SJCRH30 (cell line): ENCODE results near the gene MDM4. TPM values are rescaled to one million over a fixed set of nuclear protein-coding genes. Genes with fewer than 3 reads are reported as not detected.
A peak's percentile ranks its signal among the peaks of the same experiment; 100 is the strongest.
"Not testable (repeated sequence)": the region's sequence is repeated elsewhere in the genome, so short reads cannot be mapped to it uniquely, and the experiment has no call there.

Experiments used
- DNase-seq, 2 experiments: peaks; one replicate each; pipeline ENCODE4 v3.0.0-alpha.2; 2015 to 2020
- H3K27ac ChIP-seq: fragments of 250-450 bp; sonication (Bioruptor Pico); 2 replicates; pipeline ENCODE4 v1.5.1; 2020; ENCODE audit warnings: mild to moderate bottlenecking, moderate library complexity
- H3K27me3 ChIP-seq: fragments of 250-450 bp; sonication (Bioruptor Pico); 2 replicates; pipeline ENCODE4 v1.5.1; 2020; ENCODE audit warnings: mild to moderate bottlenecking, moderate library complexity
- H3K36me3 ChIP-seq: fragments of 250-450 bp; sonication (Bioruptor Pico); 2 replicates; pipeline ENCODE4 v1.5.1; 2020; ENCODE audit warnings: mild to moderate bottlenecking, moderate library complexity
- H3K4me1 ChIP-seq: fragments of 250-450 bp; sonication (Bioruptor Pico); 2 replicates; pipeline ENCODE4 v1.5.1; 2020; ENCODE audit warnings: mild to moderate bottlenecking, moderate library complexity
- H3K4me3 ChIP-seq: fragments of 250-450 bp; sonication (Bioruptor Pico); 2 replicates; pipeline ENCODE4 v1.5.1; 2020; ENCODE audit warnings: mild to moderate bottlenecking, moderate library complexity
- H3K9me3 ChIP-seq: fragments of 250-450 bp; sonication (Bioruptor Pico); replicated peaks from 2 replicates; pipeline ENCODE4 v1.5.1; 2020; ENCODE audit warnings: mild to moderate bottlenecking, moderate library complexity
- total RNA-seq: library from RNA; depleted of rRNA; stranded (reverse); fragments of >200 nt; shearing (Covaris generic); gene quantifications from 2 replicates; pipeline ENCODE4 v1.2.3, GENCODE V29; 2014

Gene MDM4
- total RNA-seq, 1 experiment from 2014 or later = 41.2 TPM

GRCh38 chr1:204517382-204517781 is 1.2 kb downstream of the MDM4 start:
- not testable (repeated sequence) for H3K4me3 ChIP-seq, H3K9me3 ChIP-seq, H3K27ac ChIP-seq, H3K36me3 ChIP-seq, H3K27me3 ChIP-seq, DNase-seq
- H3K4me1 ChIP-seq = peaks cover 22% of the 10 kb centered on the region

DNA sequence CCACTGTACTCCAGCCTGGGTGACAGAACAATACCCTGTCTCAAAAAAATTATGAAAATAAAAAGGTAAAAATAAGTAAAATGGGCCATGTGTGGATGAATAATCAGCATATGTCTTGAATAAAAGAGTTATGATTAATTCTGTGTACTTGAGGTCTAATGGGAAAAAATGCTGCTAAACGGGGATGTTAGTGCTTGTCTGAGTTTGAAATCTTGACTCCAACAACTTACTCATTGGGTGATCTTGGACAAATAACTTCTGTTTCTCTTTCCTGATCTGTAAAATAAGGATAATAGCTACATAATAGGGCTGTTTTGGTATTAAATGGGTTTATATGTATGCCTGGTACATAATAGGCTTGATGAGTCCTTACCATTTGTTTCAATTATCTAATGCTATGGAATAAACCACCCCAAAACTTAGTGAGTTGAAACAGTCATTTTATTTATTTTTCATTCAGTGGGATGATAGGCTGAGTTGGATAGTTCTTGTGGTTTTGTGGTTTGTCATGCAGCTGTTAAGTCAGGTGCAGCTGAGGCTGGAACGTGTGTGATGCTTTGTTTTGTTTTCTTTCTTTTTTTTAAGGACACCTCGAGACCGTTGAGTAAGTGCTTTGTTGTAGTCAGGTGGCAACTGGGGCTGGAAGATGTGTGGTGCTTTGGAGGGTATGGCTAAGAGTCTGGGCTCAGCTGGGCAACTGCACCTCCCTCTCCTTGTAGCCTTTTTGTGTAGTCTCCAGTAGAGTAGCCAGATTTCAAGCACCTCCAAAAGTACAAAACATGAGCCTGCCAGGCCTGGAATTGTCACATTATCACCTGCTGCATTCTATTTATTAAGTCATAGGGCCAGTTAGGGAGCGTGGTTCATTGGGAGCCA is 4.9 kb downstream of the MDM4 start:
- H3K9me3 ChIP-seq = no peaks in the 10 kb centered on the region
- H3K4me3 ChIP-seq = no peak overlapping the region
- DNase-seq = peak; percentile 72 to 93
- H3K36me3 ChIP-seq = peaks cover 39% of the 10 kb centered on the region
- no peaks in the 10 kb centered on the region for H3K27me3 ChIP-seq
- peaks cover 18% of the 10 kb centered on the region for H3K4me1 ChIP-seq
- peak overlapping the region; percentile 19 for H3K27ac ChIP-seq

- not testable (repeated sequence) for DNase-seq, H3K9me3 ChIP-seq, H3K27me3 ChIP-seq, H3K4me3 ChIP-seq
- Histone ChIP-seq H3K36me3 (peaks cover 48% of the 10 kb centered on the region), H3K27ac (peak overlapping the region; percentile 19; the same call in 1 of the 2 replicates), H3K4me1 (peaks cover 18% of the 10 kb centered on the region)
Observed at GRCh38 chr1:204521941-204522521, 5.8 kb downstream of the MDM4 start.

GRCh38 chr1:204523605-204524215 is 7.5 kb downstream of the MDM4 start:
- H3K36me3 ChIP-seq = peaks cover 56% of the 10 kb centered on the region
- H3K4me3 ChIP-seq = no peak overlapping the region
- no peak overlapping the region for H3K27ac ChIP-seq
- no peaks in the 10 kb centered on the region for H3K9me3 ChIP-seq
- H3K4me1 ChIP-seq = peaks cover 18% of the 10 kb centered on the region
- H3K27me3 ChIP-seq = no peaks in the 10 kb centered on the region
- no peak for DNase-seq

DNA sequence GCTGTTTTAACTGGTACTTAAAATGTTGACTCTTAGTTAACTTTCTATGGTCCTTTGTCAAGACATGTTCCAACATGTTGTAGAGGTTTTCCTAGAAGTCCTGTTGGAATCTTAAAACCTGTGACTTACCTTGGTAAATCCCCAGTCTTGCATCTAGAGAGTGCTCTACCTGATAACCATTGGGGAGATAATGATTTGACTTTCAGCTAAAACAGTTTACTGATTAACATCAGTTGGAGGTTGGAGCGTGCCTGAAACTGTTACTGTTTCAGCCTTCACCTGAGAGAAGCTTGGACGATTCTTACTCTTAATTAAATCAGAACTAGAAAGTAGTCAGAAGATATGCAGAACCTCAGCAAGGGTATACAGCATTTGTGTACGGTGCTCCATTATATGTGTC is 8.8 kb downstream of the MDM4 start:
- H3K36me3 ChIP-seq = peaks cover 67% of the 10 kb centered on the region

GRCh38 chr1:204528241-204528640 is 12.0 kb downstream of the MDM4 start:
- Histone ChIP-seq H3K9me3 (no peaks in the 10 kb centered on the region), H3K4me3 (no peak overlapping the region), H3K27ac (no peak overlapping the region), H3K36me3 (peaks cover 91% of the 10 kb centered on the region), H3K27me3 (no peaks in the 10 kb centered on the region), H3K4me1 (no peaks in the 10 kb centered on the region)
- no peak for DNase-seq

More for the DNA sequence above, 8.8 kb downstream of the MDM4 start:
- no peaks in the 10 kb centered on the region for H3K9me3 ChIP-seq
- peaks cover 18% of the 10 kb centered on the region for H3K4me1 ChIP-seq
- no peak for DNase-seq
- no peaks in the 10 kb centered on the region for H3K27me3 ChIP-seq
- no peak overlapping the region for H3K27ac ChIP-seq
- H3K4me3 ChIP-seq = no peak overlapping the region

DNA sequence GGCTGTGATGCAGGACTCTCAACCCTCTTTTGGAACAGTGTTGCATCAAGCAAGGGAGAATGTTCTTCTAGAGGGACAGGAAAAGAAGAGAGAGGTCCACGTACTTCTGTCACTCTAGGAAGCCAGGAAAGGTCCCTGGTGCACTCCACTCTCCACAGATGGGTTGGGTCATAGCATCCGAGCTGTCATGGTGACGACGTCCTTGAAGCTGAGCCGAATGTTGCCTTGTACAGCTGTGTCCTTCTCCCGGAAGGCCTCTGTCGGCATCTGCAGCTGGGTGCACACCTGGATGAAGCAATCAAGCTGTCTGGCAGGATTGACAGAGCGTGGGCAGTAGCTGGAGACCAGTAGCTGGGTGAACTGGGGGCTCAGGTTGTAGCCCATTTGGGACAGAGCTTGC is 12.5 kb downstream of the MDM4 start:
- H3K27ac ChIP-seq = no peak overlapping the region
- H3K9me3 ChIP-seq = no peaks in the 10 kb centered on the region
- no peak for DNase-seq
- no peaks in the 10 kb centered on the region for H3K4me1 ChIP-seq
- H3K27me3 ChIP-seq = no peaks in the 10 kb centered on the region
- no peak overlapping the region for H3K4me3 ChIP-seq
- peaks cover 88% of the 10 kb centered on the region for H3K36me3 ChIP-seq

GRCh38 chr1:204529371-204529895 is 13.2 kb downstream of the MDM4 start:
- no peaks in the 10 kb centered on the region for H3K4me1 ChIP-seq
- no peaks in the 10 kb centered on the region for H3K27me3 ChIP-seq
- H3K27ac ChIP-seq = no peak overlapping the region
- H3K36me3 ChIP-seq = peaks cover 88% of the 10 kb centered on the region
- no peak overlapping the region for H3K4me3 ChIP-seq
- DNase-seq = no peak
- H3K9me3 ChIP-seq = no peaks in the 10 kb centered on the region

DNA sequence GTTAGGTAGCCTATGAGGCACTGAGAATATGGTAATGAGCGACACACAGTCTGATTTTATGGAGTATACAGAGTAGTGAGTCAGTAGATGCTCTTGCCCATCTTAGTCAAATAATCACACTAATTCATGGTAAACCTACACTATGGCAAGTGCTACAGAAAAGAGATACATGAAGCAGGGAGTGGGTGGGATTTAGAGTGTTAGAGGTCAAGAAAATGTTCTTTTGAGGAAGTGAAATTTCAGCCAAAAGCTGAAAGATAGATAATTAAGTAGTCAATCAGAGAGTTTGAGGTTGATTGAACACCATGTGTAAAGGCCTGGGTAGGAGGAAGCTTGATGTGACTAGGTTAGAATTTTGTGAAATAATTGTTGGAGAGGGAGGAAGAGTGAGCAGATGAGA is 14.7 kb downstream of the MDM4 start:
- no peaks in the 10 kb centered on the region for H3K9me3 ChIP-seq
- no peak for DNase-seq
- no peak overlapping the region for H3K4me3 ChIP-seq
- peaks cover 87% of the 10 kb centered on the region for H3K36me3 ChIP-seq
- H3K27me3 ChIP-seq = no peaks in the 10 kb centered on the region
- no peak overlapping the region for H3K27ac ChIP-seq
- H3K4me1 ChIP-seq = no peaks in the 10 kb centered on the region

DNA sequence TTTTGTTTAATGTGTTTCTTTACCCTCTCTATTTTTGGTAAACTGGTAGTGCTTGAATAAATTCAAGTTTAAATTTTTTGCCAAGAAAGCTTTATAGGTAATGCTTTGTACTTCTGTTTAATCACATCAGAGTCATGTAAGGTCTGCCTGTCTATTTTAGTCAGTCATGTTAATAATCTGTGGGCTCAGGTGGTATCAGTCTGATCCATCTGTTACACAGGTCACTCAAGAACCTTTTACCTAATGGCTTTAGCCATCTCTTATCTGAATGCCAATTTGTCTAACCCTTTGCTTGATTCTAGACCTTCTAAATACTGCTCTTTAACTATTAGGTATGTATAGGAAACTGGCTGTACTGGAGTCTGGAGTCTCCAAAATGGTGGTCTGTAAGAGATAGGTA is 16.6 kb downstream of the MDM4 start:
- Histone ChIP-seq H3K4me1 (no peaks in the 10 kb centered on the region), H3K27me3 (no peaks in the 10 kb centered on the region), H3K9me3 (no peaks in the 10 kb centered on the region), H3K36me3 (peaks cover 84% of the 10 kb centered on the region), H3K27ac (no peak overlapping the region), H3K4me3 (no peak overlapping the region)
- no peak for DNase-seq

- H3K36me3 ChIP-seq = peaks cover 91% of the 10 kb centered on the region
- no peak overlapping the region for H3K27ac ChIP-seq
- H3K4me3 ChIP-seq = no peak overlapping the region
- H3K9me3 ChIP-seq = no peaks in the 10 kb centered on the region
- H3K27me3 ChIP-seq = no peaks in the 10 kb centered on the region
- DNase-seq = no peak
- no peaks in the 10 kb centered on the region for H3K4me1 ChIP-seq
Observed at GRCh38 chr1:204541626-204542025, 25.4 kb downstream of the MDM4 start.

DNA sequence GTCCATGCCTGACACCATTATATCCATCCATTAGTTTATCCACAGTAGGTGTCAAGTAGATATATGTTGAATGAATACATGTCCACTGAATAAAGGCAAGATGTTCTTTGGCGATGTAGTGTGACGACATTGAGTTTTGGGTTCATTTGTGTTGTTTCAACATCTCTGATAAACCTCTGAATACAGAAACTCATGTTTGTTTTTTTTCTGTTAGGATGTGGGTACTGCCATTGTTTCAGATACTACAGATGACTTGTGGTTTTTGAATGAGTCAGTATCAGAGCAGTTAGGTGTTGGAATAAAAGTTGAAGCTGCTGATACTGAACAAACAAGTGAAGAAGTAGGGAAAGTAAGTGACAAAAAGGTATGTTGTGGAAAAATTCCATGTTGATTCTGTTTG is 28.1 kb downstream of the MDM4 start:
- Histone ChIP-seq H3K27ac (no peak overlapping the region), H3K4me1 (no peaks in the 10 kb centered on the region), H3K9me3 (no peaks in the 10 kb centered on the region), H3K36me3 (peaks cover 94% of the 10 kb centered on the region), H3K27me3 (no peaks in the 10 kb centered on the region), H3K4me3 (no peak overlapping the region)
- DNase-seq = no peak

DNA sequence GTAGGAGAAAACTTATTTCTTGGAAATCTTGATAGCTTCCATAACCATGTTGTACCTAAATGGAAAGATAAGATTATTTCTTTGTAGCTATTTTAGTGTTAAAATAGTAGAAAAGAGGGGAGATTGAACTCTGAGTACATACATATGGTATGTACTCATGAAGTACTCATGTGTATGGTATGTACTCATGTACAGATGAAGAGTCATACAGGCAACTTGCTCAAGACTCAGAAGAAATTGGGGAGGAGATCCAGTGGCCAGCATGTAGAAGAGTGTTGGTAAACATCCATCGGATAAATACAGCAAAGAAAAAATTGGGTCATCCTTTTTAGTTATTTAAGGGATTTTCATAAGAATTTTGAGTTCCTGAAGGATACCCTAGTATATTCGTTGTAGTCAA is 29.0 kb downstream of the MDM4 start:
- no peaks in the 10 kb centered on the region for H3K27me3 ChIP-seq
- H3K9me3 ChIP-seq = no peaks in the 10 kb centered on the region
- no peaks in the 10 kb centered on the region for H3K4me1 ChIP-seq
- H3K4me3 ChIP-seq = no peak overlapping the region
- DNase-seq = no peak
- no peak overlapping the region for H3K27ac ChIP-seq
- H3K36me3 ChIP-seq = peaks cover 98% of the 10 kb centered on the region

DNA sequence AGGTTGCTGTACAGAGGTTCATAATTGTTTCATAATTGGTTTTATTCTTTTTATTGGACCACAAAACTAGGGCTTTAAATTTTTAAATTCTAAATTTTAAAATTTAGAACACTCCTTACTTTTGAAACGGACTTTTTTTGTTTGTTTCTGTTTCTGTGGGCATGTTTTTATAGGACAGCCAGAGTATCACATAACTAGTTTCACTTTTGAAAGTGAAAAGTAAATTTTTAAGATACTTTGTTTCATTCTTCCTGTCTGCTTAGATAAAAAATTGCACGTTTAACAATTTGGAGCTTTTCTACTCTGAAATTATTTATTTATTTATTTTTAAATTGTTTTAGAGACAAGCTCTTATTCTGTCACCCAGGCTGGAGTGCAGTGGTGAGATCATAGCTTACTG is 29.7 kb downstream of the MDM4 start:
- no peaks in the 10 kb centered on the region for H3K4me1 ChIP-seq
- no peak overlapping the region for H3K4me3 ChIP-seq
- H3K27me3 ChIP-seq = no peaks in the 10 kb centered on the region
- H3K36me3 ChIP-seq = peaks cover 98% of the 10 kb centered on the region
- no peaks in the 10 kb centered on the region for H3K9me3 ChIP-seq
- no peak for DNase-seq
- no peak overlapping the region for H3K27ac ChIP-seq

GRCh38 chr1:204548265-204548664 is 32.1 kb downstream of the MDM4 start:
- Histone ChIP-seq H3K27ac (no peak overlapping the region), H3K27me3 (no peaks in the 10 kb centered on the region), H3K4me1 (no peaks in the 10 kb centered on the region), H3K36me3 (peaks cover 94% of the 10 kb centered on the region), H3K9me3 (no peaks in the 10 kb centered on the region), H3K4me3 (no peak overlapping the region)
- DNase-seq = no peak
